ENCODE results near the gene JAG2. TPM values are rescaled to one million over a fixed set of nuclear protein-coding genes. Genes with fewer than 3 reads are reported as not detected.

The JAG2 gene
- total RNA-seq, 4 donors from 2014 or later: 20.7 to 29.4 (median 23.3) TPM

- Histone ChIP-seq H3K9me3 (no peaks in the 10 kb centered on the region), H3K36me3 (peaks cover 0 to 83% (median 0%) of the 10 kb centered on the region in 3 donors), H3K4me3 (no peak overlapping the region), H3K4me1 (no peaks in the 10 kb centered on the region), H3K27ac (no peak overlapping the region), H3K27me3 (no peaks in the 10 kb centered on the region)
- TF ChIP-seq CTCF (IDR thresholded peaks at IDR 0.05): no peak
- TF ChIP-seq POLR2A (IDR thresholded peaks at IDR 0.05): no peak
- intact Hi-C loops (cut with DNase I): no loop called here
- DNase-seq: no peak
- WGBS, 2 donors: 87% methylated on average over 6 of the region's 40 CpGs; no CpG with 5 or more reads in 1 of the 2 donors
Observed at GRCh38 chr14:105146181-105146975, 22.2 kb downstream of the JAG2 start.

- no peaks in the 10 kb centered on the region for H3K27me3 ChIP-seq
- no peak for DNase-seq
- no peaks in the 10 kb centered on the region for H3K4me1 ChIP-seq
- H3K9me3 ChIP-seq: peaks cover 0 to 4% (median 0%) of the 10 kb centered on the region in 3 donors
- intact Hi-C loops (cut with DNase I): no loop called here
- TF ChIP-seq POLR2A (IDR thresholded peaks at IDR 0.05): no peak
- no peak for TF ChIP-seq CTCF (IDR thresholded peaks at IDR 0.05)
- peaks cover 0 to 85% (median 0%) of the 10 kb centered on the region in 3 donors for H3K36me3 ChIP-seq
- 100% methylated on average over 3 of the region's 28 CpGs; no CpG with 5 or more reads in 1 of the 2 donors for WGBS, 2 donors
- H3K27ac ChIP-seq: no peak overlapping the region
- H3K4me3 ChIP-seq: no peak overlapping the region
Observed at GRCh38 chr14:105145381-105146180, 23.0 kb downstream of the JAG2 start.

- no peak for DNase-seq
- H3K27ac ChIP-seq: no peak overlapping the region
- H3K27me3 ChIP-seq: no peaks in the 10 kb centered on the region
- peaks cover 0 to 11% (median 5%) of the 10 kb centered on the region in 3 donors for H3K9me3 ChIP-seq
- peaks cover 0 to 85% (median 0%) of the 10 kb centered on the region in 3 donors for H3K36me3 ChIP-seq
- TF ChIP-seq POLR2A (IDR thresholded peaks at IDR 0.05): no peak
- TF ChIP-seq CTCF (IDR thresholded peaks at IDR 0.05): peak in 1 of 6 experiments; percentile 5
- H3K4me1 ChIP-seq: no peaks in the 10 kb centered on the region
- no peak overlapping the region for H3K4me3 ChIP-seq
- intact Hi-C loops (cut with DNase I): no loop called here
- WGBS, 2 donors: 95% methylated on average over 14 of the region's 32 CpGs; no CpG with 5 or more reads in 1 of the 2 donors
Observed at GRCh38 chr14:105144666-105145380, 23.8 kb downstream of the JAG2 start.

DNA sequence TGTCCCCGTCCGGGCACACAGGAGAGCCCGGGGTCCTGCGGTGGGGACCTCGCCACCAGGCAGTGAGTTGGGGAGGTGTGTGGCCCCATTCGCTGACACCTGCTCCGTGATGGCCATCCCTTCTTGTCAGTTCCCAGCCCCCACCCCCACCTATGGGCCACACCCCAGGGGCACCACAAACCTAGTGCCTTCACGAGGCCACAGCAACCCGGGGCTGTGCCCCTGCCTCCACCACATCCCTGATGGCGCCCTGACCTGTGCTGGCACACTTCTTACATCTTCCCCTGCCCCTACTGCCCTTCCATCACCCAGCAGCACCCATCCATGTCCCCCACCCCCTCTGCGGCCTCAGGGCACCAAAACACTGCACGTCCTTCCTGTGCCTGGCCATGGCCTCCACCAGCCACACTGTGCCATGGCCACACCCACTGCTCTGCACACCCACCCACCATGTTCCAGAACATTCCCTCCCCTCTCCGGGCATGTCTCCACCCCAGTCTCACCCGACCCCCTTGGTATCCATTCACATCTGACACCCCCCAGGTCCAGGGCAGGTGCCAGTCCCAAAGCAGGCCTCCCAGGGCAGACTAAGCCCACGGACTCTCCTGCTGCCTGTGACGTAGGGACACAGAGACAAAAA lies 24.4 kb downstream of the JAG2 start:
- no peak for DNase-seq
- Histone ChIP-seq H3K4me1 (no peaks in the 10 kb centered on the region), H3K27ac (no peak overlapping the region), H3K9me3 (peaks cover 0 to 18% (median 11%) of the 10 kb centered on the region in 3 donors), H3K36me3 (peaks cover 0 to 81% (median 0%) of the 10 kb centered on the region in 3 donors), H3K27me3 (no peaks in the 10 kb centered on the region), H3K4me3 (no peak overlapping the region)
- TF ChIP-seq POLR2A (IDR thresholded peaks at IDR 0.05) (no peak), CTCF (IDR thresholded peaks at IDR 0.05) (no peak)
- 82 to 91% methylated on average over 10 to 13 of the region's 16 CpGs for WGBS, 2 donors
- intact Hi-C loops (cut with DNase I): no loop called here

All from esophagus squamous epithelium (tissue), 5 donors.